Right hindlimb (tissue), 1 donor: Measurements from ENCODE around the gene RPP25.
A peak's percentile ranks its signal among the peaks of the same experiment; 100 is the strongest.

Source experiments
- DNase-seq: peaks from one replicate; pipeline ENCODE4 v3.0.0-alpha.2; 2018

Gene RPP25

GRCh38 chr15:74913041-74913440 is 43.5 kb downstream of the RPP25 start:
- no peak for DNase-seq

DNA sequence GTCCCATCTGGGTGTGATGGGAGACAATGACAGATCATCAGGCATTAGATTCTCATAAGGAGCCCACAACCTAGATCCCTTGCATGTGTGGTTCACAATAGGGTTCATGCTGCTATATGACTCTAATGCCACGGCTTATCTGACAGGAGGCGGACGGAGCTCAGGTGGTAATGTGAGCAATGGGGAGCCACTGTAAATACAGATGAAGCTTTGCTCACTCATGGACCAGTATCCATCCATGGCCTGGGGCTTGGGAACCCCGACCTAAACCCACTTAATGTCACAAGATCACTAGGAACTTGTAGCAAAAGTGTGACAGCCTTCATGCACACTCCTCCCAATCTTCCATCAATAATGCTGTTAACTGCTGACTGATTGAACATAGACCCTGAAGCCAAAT is 47.9 kb downstream of the RPP25 start:
- no peak for DNase-seq

GRCh38 chr15:74907163-74907870 is 49.3 kb downstream of the RPP25 start:
- no peak for DNase-seq

DNA sequence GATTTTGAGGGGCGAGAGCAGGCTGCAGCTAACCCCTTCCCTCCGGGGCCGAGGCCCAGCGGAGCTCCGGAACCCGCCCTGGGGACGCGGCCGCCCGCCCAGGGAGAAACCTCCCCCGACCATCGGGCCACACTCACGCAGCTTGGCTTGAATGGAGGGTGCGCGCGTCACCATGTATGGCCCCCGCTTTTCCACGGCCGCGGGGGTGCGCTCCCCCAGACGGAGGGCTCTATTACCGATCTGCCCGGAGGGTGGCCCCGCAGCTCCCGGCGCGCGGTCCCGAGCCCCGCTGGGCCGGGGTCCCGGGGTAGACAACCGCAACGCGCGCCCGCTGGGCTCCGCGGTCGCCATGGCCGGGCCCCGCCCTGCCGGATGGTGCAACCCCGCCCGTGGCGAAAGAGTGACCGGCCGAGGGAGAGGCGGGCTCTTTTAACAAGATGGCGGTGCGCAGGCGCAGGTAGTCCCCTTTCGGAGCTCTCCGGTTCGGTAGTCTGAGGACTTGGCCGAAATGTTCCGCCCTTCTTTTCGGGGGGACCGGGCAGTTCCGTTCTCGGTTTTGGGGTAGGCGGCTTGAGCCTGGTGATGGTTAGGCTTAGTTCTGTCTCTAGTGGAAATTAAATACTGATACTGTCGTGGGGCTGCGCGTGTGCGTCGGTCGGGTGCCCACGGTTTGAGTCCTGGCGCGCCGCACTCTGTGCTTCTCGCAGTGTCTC is 50.0 kb downstream of the RPP25 start, which contains the start of gene FAM219B:
Gene FAM219B (minus strand): TSS at position 402 of the 713 bp plus-strand sequence. CDS start 51 bp downstream, at position 351.
- peak; percentile 94 for DNase-seq

GRCh38 chr15:74906067-74906449 is 50.5 kb downstream of the RPP25 start:
- DNase-seq, result no peak
